Endothelial cell of umbilical vein (primary cell): ENCODE results near the gene MYH7. TPM values are rescaled to one million over a fixed set of nuclear protein-coding genes. Genes with fewer than 3 reads are reported as not detected.

Experiments
- BruUV-seq: library from RNA; stranded (reverse); fragments of 400-500 nt; replicated peaks from 2 replicates; lab custom pipeline; 2021; lab: Mats Ljungman, UMichigan
- CTCF ChIA-PET: fragments of 300-600, 350-600 bp; sonication (Branson Sonifier 250); formaldehyde crosslinking; loops from one replicate; lab custom pipeline; 2021; ENCODE audit warnings: antibody characterized with exemption, inconsistent platforms; lab: Charles Lee
- POLR2A ChIA-PET: fragments of 300-600, 350-600 bp; sonication (Branson Sonifier 250); formaldehyde crosslinking; loops from one replicate; lab custom pipeline; 2021; ENCODE audit warnings: antibody characterized with exemption, inconsistent platforms; lab: Charles Lee
- DNase-seq: peaks from one replicate; pipeline ENCODE4 v3.0.0-alpha.2; 2011; ENCODE audit warnings: low read depth, low spot score
- FAIRE-seq: peaks from 2 replicates; lab custom pipeline; 2011; peaks lifted over from hg19 to GRCh38; lab: Jason Lieb, UNC
- H2AFZ ChIP-seq: 2 replicates; pipeline ENCODE4 v1.6.0; 2012; ENCODE audit warnings: low read depth, low read length, control low read depth, inconsistent platforms
- H3K27ac ChIP-seq: 2 replicates; pipeline ENCODE4 v1.5.1; 2011; ENCODE audit warnings: low read depth, mild to moderate bottlenecking, control low read depth, low read length, moderate library complexity; ENCODE audit not compliant: insufficient read depth
- H3K27me3 ChIP-seq, 2 experiments: 2 replicates each; pipeline versions ENCODE4 v1.6.0 to v1.6.1; 2011; ENCODE audit warnings: low read length in 2 of 2, mixed read lengths in 1 of 2; ENCODE audit not compliant: control insufficient read depth in 2 of 2, insufficient read depth in 2 of 2
- H3K36me3 ChIP-seq, 2 experiments: 2 replicates in 1 of 2; 3 replicates in 1 of 2; pipeline ENCODE4 v1.5.1; 2011; ENCODE audit warnings: low read length in 2 of 2, mild to moderate bottlenecking in 1 of 2, moderate library complexity in 1 of 2; ENCODE audit not compliant: control insufficient read depth in 2 of 2, insufficient read depth in 2 of 2; ENCODE audit errors: extremely low read depth in 1 of 2
- H3K4me1 ChIP-seq: 3 replicates; pipeline ENCODE4 v1.5.1; 2011; ENCODE audit warnings: mild to moderate bottlenecking, low read length; ENCODE audit not compliant: control insufficient read depth, insufficient read depth; ENCODE audit errors: extremely low read depth
- H3K4me2 ChIP-seq: 2 replicates; pipeline ENCODE4 v1.6.1; 2011; ENCODE audit warnings: low read length, control low read depth, mixed read lengths; ENCODE audit not compliant: insufficient read depth
- H3K4me3 ChIP-seq, 3 experiments: fragments of 200-600 bp in 1 of 3; sonication (generic), shearing (Covaris generic) in 1 of 3; replicated peaks in 1 of 3; 2 replicates each; pipeline ENCODE4 v1.5.1; 2011 to 2016; ENCODE audit warnings: control low read depth in 3 of 3, low read length in 3 of 3, mild to moderate bottlenecking in 2 of 3, inconsistent platforms in 1 of 3, low read depth in 1 of 3, moderate library complexity in 1 of 3; ENCODE audit not compliant: insufficient read depth in 1 of 3
- H3K79me2 ChIP-seq: 2 replicates; pipeline ENCODE4 v1.6.0; 2012; ENCODE audit warnings: low read length, inconsistent platforms; ENCODE audit not compliant: control insufficient read depth, insufficient read depth
- H3K9ac ChIP-seq: replicated peaks from 2 replicates; pipeline ENCODE3; 2011; ENCODE audit warnings: low read length, control low read depth; ENCODE audit not compliant: insufficient read depth; ENCODE audit errors: extremely low read depth
- H3K9me1 ChIP-seq: replicated peaks from 3 replicates; pipeline ENCODE4 v1.6.0; 2011; ENCODE audit warnings: mild to moderate bottlenecking, low read length; ENCODE audit not compliant: control insufficient read depth, insufficient read depth; ENCODE audit errors: extremely low read depth
- H3K9me3 ChIP-seq: replicated peaks from 2 replicates; pipeline ENCODE4 v1.5.1; 2012; ENCODE audit warnings: low read length, inconsistent platforms; ENCODE audit not compliant: control insufficient read depth, insufficient read depth
- H4K20me1 ChIP-seq: replicated peaks from 2 replicates; pipeline ENCODE3; 2011; ENCODE audit warnings: mild to moderate bottlenecking, low read length; ENCODE audit not compliant: control insufficient read depth, insufficient read depth; ENCODE audit errors: extremely low read depth
- EZH2 ChIP-seq: IDR thresholded peaks from 2 replicates; pipeline ENCODE4 v1.6.1; 2012; ENCODE audit warnings: borderline replicate concordance, low read depth, mild to moderate bottlenecking, moderate library complexity, low read length, inconsistent platforms; ENCODE audit not compliant: severe bottlenecking
- FOS ChIP-seq: IDR thresholded peaks from 2 replicates; pipeline ENCODE4 v1.6.1; 2011; ENCODE audit warnings: mild to moderate bottlenecking, low read length, moderate library complexity, borderline replicate concordance; ENCODE audit not compliant: insufficient read depth
- GATA2 ChIP-seq: IDR thresholded peaks from 2 replicates; pipeline ENCODE4 v1.7.0; 2011; ENCODE audit warnings: low read depth, mild to moderate bottlenecking, moderate library complexity, mixed read lengths, low read length; ENCODE audit not compliant: insufficient read length, insufficient read depth
- MAX ChIP-seq: IDR thresholded peaks from 2 replicates; pipeline ENCODE4 v1.6.1; 2011; ENCODE audit not compliant: insufficient read depth, insufficient read length
- MYC ChIP-seq: IDR thresholded peaks from one replicate; pipeline ENCODE4 v1.6.1; 2011; ENCODE audit warnings: mild to moderate bottlenecking, low read depth, low read length
- POLR2AphosphoS5 ChIP-seq: IDR thresholded peaks from 2 replicates; pipeline ENCODE4 v1.6.1; 2012; ENCODE audit warnings: low read depth, mild to moderate bottlenecking, control low read depth, low read length, moderate library complexity; ENCODE audit not compliant: insufficient read depth
- dilution Hi-C: fragments of 300-500 bp; cut with MboI; formaldehyde crosslinking; loops from one replicate; pipeline ENCODE4 v1.15.0; 2019; ENCODE audit warnings: low sequenced_read_pairs; ENCODE audit not compliant: extremely low pct_ligation_motif_present
- intact Hi-C: fragments of 100-400 bp; cut with micrococcal nuclease; formaldehyde crosslinking; loops from one replicate; pipeline ENCODE4 v1.10.0; 2022
- polyA plus RNA-seq, 4 experiments: library from polyadenylated mRNA; depleted of rRNA in 3 of 4; stranded (reverse) in 3 of 4; unstranded in 1 of 4; fragments of >200 nt; gene quantifications; 2 replicates each; pipeline versions ENCODE4 v1.2.1 to v1.2.3, GENCODE V29; 2011 to 2012; ENCODE audit warnings: missing spikeins in 1 of 4
- total RNA-seq: library from RNA; stranded (reverse); gene quantifications from 2 replicates; pipeline ENCODE4 v1.2.3, GENCODE V29; 2021
- TF ChIP-seq, protein P1 (sequence below), 2 donors: IDR thresholded peaks; 1 replicate in 1 of 2; 2 replicates in 1 of 2; pipeline ENCODE4 v1.5.1; 2011; ENCODE audit warnings: low read length in 2 of 2, mild to moderate bottlenecking in 2 of 2, moderate library complexity in 2 of 2, control low read depth in 1 of 2, inconsistent platforms in 1 of 2, low read depth in 1 of 2; ENCODE audit not compliant: insufficient read depth in 1 of 2; ENCODE audit errors: extremely low read depth in 1 of 2

Gene MYH7
- total and polyA plus RNA-seq, 2 donors (not counting 3 experiments of a cell fraction or from before 2014, with no cell fraction given) = not detected

GRCh38 chr14:23379366-23380196, 55.9 kb downstream of the MYH7 start:
- Histone ChIP-seq H2AFZ (no peak overlapping the region), H3K36me3 (no peaks in the 10 kb centered on the region), H3K27me3 (no peaks in the 10 kb centered on the region), H3K4me1 (no peaks in the 10 kb centered on the region), H3K27ac (no peak overlapping the region), H4K20me1 (no peaks in the 10 kb centered on the region), H3K9ac (no peak overlapping the region), H3K4me3 (no peak overlapping the region), H3K79me2 (no peaks in the 10 kb centered on the region), H3K9me1 (no peaks in the 10 kb centered on the region), H3K4me2 (no peak overlapping the region), H3K9me3 (no peaks in the 10 kb centered on the region)
- intact Hi-C loops = loop anchor here (1.0 kb wide), 3 partner anchors 51 to 259 kb away; no protein-coding TSS in a partner anchor
- no TSS peak for BruUV-seq
- ChIA-PET CTCF (interaction anchor here (0.7 to 4.7 kb wide), 32 partner anchors 10 to 311 kb away, joined by 3 to 55 read pairs (median 4); partner anchors contain the start of genes PABPN1 and SLC22A17), POLR2A (no interaction called here)
- no peak for TF ChIP-seq MAX
- TF ChIP-seq MYC = no peak
- TF ChIP-seq, protein P1, sequence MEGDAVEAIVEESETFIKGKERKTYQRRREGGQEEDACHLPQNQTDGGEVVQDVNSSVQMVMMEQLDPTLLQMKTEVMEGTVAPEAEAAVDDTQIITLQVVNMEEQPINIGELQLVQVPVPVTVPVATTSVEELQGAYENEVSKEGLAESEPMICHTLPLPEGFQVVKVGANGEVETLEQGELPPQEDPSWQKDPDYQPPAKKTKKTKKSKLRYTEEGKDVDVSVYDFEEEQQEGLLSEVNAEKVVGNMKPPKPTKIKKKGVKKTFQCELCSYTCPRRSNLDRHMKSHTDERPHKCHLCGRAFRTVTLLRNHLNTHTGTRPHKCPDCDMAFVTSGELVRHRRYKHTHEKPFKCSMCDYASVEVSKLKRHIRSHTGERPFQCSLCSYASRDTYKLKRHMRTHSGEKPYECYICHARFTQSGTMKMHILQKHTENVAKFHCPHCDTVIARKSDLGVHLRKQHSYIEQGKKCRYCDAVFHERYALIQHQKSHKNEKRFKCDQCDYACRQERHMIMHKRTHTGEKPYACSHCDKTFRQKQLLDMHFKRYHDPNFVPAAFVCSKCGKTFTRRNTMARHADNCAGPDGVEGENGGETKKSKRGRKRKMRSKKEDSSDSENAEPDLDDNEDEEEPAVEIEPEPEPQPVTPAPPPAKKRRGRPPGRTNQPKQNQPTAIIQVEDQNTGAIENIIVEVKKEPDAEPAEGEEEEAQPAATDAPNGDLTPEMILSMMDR (IDR thresholded peaks at IDR 0.05; ENCODE audit: extremely low read depth in 1 of 2, insufficient read depth in 1 of 2, low read depth in 1 of 2, low read length in 2 of 2) = peak; percentile 80 to 92
- TF ChIP-seq GATA2 = no peak
- no peak for TF ChIP-seq EZH2
- no peak for TF ChIP-seq FOS
- TF ChIP-seq POLR2AphosphoS5 = no peak
- dilution Hi-C loops = no loop called here
- peak; percentile 34 for DNase-seq
- peak; percentile 67 for FAIRE-seq
